ENCODE results near the gene CALN1.

DNA sequence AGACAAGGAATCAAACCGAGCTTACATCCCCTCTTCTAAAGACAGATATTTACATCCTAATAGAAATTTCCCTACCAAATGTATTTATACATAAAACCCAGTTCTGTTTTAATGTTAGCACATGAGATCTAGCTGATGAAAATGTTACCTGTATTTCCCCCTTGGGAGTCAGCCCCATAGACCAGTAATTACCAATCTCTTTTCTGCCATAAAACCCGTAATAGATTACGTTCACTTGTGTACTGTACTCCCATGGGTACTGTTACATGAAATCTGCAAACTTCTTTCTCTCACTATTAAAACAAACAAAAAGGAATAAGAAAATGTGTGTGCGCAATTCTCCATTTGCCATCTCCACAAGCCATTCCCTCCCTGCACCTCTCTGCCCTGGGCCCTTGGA, 450.9 kb downstream of the CALN1 start:
- TF ChIP-seq, protein P1, sequence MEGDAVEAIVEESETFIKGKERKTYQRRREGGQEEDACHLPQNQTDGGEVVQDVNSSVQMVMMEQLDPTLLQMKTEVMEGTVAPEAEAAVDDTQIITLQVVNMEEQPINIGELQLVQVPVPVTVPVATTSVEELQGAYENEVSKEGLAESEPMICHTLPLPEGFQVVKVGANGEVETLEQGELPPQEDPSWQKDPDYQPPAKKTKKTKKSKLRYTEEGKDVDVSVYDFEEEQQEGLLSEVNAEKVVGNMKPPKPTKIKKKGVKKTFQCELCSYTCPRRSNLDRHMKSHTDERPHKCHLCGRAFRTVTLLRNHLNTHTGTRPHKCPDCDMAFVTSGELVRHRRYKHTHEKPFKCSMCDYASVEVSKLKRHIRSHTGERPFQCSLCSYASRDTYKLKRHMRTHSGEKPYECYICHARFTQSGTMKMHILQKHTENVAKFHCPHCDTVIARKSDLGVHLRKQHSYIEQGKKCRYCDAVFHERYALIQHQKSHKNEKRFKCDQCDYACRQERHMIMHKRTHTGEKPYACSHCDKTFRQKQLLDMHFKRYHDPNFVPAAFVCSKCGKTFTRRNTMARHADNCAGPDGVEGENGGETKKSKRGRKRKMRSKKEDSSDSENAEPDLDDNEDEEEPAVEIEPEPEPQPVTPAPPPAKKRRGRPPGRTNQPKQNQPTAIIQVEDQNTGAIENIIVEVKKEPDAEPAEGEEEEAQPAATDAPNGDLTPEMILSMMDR (IDR thresholded peaks at IDR 0.05), result no peak
- no peak for TF ChIP-seq POLR2A (IDR thresholded peaks at IDR 0.05)

Measured in heart left ventricle (tissue), 13 donors.